Measurements from ENCODE around the gene AHRR. TPM values are rescaled to one million over a fixed set of nuclear protein-coding genes. Genes with fewer than 3 reads are reported as not detected.

AHRR gene
- total RNA-seq, 1 donor from 2014 or later: 1.4 TPM

DNA sequence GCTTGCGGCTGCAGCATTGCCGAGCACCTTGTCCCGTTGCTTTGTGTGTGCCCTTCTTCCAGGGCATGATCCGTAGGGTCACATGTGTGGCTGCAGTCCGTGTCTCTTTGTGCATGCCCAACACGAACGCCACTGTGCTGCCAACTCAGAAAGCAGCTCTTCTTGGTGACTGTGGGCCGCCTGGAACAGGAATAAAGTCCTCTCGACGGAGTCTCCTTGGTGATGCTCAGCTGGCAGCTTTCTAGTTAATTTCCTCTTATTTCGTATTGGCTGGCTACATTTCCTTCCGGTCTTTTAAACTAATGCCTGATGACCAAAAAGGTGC, 127.2 kb downstream of the AHRR start:
- no peak overlapping the region for H3K27ac ChIP-seq (replicated peaks)
- no peaks in the 10 kb centered on the region for H3K27me3 ChIP-seq (ENCODE audit: low read depth)
- intact Hi-C loops (cut with micrococcal nuclease): no loop called here
- H3K4me1 ChIP-seq: peaks cover 14% of the 10 kb centered on the region
- H3K4me3 ChIP-seq: no peak overlapping the region
- DNase-seq: no peak
- TF ChIP-seq, protein P1, sequence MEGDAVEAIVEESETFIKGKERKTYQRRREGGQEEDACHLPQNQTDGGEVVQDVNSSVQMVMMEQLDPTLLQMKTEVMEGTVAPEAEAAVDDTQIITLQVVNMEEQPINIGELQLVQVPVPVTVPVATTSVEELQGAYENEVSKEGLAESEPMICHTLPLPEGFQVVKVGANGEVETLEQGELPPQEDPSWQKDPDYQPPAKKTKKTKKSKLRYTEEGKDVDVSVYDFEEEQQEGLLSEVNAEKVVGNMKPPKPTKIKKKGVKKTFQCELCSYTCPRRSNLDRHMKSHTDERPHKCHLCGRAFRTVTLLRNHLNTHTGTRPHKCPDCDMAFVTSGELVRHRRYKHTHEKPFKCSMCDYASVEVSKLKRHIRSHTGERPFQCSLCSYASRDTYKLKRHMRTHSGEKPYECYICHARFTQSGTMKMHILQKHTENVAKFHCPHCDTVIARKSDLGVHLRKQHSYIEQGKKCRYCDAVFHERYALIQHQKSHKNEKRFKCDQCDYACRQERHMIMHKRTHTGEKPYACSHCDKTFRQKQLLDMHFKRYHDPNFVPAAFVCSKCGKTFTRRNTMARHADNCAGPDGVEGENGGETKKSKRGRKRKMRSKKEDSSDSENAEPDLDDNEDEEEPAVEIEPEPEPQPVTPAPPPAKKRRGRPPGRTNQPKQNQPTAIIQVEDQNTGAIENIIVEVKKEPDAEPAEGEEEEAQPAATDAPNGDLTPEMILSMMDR (IDR thresholded peaks at IDR 0.05; ENCODE audit: borderline replicate concordance): no peak
- peaks cover 24% of the 10 kb centered on the region for H3K9me3 ChIP-seq (replicated peaks)
- peaks cover 69% of the 10 kb centered on the region for H3K36me3 ChIP-seq

DNA sequence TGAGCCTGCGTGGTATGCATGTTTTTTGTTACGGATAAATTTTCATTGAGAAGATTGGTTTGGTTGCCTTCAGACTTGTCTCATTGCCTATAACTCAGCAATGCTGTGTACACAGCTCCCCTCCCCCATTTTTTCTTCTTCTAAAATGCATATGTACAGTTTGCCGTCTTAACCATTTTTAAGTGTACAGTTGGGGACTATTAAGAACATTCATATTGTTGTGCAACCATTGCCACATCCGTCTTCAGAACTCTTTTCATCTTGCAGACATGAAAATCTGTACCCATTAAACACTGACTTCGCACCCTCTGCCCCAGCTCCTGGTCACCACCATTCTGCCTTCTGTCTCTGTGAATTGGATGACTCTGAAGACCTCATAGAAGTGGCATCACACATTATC, 127.6 kb downstream of the AHRR start:
- H3K36me3 ChIP-seq: peaks cover 74% of the 10 kb centered on the region

DNA sequence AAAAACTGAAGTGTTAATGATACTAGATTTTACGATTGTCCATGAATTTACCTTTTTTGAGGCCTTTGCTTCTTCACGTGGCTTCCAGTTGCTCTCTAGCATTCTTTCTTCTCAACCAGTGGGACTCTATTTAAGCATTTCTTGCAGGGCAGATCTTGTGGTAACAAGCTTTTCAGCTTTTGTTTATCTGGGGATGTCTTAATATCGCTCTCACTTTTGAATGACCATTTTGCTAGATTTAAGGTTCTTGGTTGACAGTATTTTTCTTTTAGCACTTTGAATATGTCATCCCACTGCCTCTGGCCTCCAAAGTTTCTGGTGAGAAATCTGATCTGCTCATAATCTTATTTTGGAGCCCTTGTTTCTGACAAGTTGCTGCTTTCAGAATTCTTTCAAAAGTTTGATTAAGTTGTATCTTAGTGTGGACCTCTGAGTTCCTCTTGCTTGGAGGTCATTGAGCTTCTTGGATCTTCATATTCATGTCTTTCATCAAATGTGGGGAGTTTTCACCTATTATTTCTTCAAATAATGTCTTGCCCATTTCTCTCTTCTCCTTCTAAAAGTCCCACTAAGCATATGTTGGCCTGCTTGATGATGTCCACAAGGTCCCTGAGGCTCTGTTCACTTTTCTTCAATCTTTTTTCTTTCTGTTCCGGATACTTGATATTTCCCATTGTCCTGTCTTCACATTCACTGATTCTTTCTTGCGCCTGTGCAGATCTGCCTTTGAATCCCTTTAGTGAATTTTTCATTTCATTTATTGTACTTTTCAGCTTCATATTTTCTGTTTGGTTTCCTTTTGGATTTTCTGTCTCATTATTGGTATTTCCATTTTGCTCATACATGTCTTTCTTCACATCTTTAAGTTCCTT, 130.3 kb downstream of the AHRR start:
- TF ChIP-seq, protein P1 (IDR thresholded peaks at IDR 0.05; ENCODE audit: borderline replicate concordance): no peak
- no peak for DNase-seq
- H3K4me3 ChIP-seq: no peak overlapping the region
- peaks cover 24% of the 10 kb centered on the region for H3K9me3 ChIP-seq (replicated peaks)
- intact Hi-C loops (cut with micrococcal nuclease): no loop called here
- peaks cover 6% of the 10 kb centered on the region for H3K4me1 ChIP-seq
- H3K27ac ChIP-seq (replicated peaks): no peak overlapping the region
- H3K36me3 ChIP-seq: peaks cover 98% of the 10 kb centered on the region
- no peaks in the 10 kb centered on the region for H3K27me3 ChIP-seq (ENCODE audit: low read depth)

More for the DNA sequence above, 127.6 kb downstream of the AHRR start:
- Histone ChIP-seq H3K27ac (replicated peaks) (no peak overlapping the region), H3K4me1 (peaks cover 10% of the 10 kb centered on the region), H3K4me3 (no peak overlapping the region), H3K9me3 (replicated peaks) (peaks cover 24% of the 10 kb centered on the region), H3K27me3 (ENCODE audit: low read depth) (no peaks in the 10 kb centered on the region)
- TF ChIP-seq, protein P1 (IDR thresholded peaks at IDR 0.05; ENCODE audit: borderline replicate concordance): no peak
- DNase-seq: no peak
- intact Hi-C loops (cut with micrococcal nuclease): no loop called here

DNA sequence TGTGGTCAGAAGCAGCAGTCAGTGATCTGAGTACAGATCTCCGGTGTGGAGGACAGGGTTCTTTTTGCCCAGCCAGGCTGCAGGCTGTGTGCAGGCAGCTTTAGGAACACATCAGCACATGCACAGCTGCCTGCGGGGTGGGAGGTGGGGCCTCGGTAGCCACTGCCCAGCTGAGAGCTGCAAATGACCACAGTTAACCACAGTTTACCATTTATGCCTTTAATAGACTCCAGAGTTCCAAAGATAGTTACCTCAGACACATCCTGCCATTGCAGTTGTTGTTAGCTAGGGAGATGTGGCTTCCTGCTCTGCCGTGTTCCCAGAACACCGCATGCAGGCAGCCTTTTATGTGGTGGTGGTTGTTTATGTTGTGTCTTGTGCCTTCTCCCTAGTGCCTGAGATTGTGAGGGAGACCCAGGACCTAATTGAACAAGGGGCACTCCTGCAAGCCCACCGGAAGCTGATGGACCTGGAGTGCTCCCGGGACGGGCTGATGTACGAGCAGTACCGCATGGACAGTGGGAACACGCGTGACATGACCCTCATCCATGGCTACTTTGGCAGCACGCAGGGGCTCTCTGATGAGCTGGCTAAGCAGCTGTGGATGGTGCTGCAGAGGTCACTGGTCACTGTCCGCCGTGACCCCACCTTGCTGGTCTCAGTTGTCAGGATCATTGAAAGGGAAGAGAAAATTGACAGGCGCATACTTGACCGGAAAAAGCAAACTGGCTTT, 131.6 kb downstream of the AHRR start:
- H3K4me3 ChIP-seq: no peak overlapping the region
- no peak overlapping the region for H3K27ac ChIP-seq (replicated peaks)
- intact Hi-C loops (cut with micrococcal nuclease): no loop called here
- H3K9me3 ChIP-seq (replicated peaks): peaks cover 24% of the 10 kb centered on the region
- peaks cover 98% of the 10 kb centered on the region for H3K36me3 ChIP-seq
- DNase-seq: peak; percentile 9
- no peaks in the 10 kb centered on the region for H3K27me3 ChIP-seq (ENCODE audit: low read depth)
- peaks cover 6% of the 10 kb centered on the region for H3K4me1 ChIP-seq
- TF ChIP-seq, protein P1 (IDR thresholded peaks at IDR 0.05; ENCODE audit: borderline replicate concordance): no peak

DNA sequence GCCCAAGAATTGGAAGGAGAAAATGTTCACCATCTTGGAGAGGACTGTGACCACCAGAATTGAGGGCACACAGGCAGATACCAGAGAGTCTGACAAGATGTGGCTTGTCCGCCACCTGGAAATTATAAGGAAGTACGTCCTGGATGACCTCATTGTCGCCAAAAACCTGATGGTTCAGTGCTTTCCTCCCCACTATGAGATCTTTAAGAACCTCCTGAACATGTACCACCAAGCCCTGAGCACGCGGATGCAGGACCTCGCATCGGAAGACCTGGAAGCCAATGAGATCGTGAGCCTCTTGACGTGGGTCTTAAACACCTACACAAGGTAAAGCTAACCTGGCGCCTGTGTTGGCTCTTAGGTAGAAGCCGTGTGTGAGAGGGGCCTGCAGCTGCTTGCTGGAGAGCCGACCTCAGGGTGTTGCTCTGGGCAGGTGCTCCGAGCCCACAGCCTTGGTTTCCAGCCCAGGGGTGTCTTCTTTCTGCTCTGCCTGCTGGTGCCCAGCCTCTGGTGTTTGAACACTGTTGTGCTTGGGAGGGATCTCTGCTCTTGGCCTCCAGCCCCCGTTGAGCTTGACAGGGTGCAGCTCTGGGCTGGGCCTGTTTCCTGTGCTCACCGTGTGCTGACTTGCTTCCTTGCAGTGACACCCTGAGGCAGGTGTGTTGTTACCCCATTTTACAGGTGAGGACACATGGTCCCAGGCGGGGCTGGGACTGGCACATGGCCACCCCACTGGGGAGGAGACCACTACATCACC, 132.4 kb downstream of the AHRR start:
- intact Hi-C loops (cut with micrococcal nuclease): no loop called here
- peaks cover 98% of the 10 kb centered on the region for H3K36me3 ChIP-seq
- H3K27ac ChIP-seq (replicated peaks): no peak overlapping the region
- no peaks in the 10 kb centered on the region for H3K27me3 ChIP-seq (ENCODE audit: low read depth)
- DNase-seq: peak; percentile 11
- H3K4me1 ChIP-seq: no peaks in the 10 kb centered on the region
- peaks cover 24% of the 10 kb centered on the region for H3K9me3 ChIP-seq (replicated peaks)
- TF ChIP-seq, protein P1 (IDR thresholded peaks at IDR 0.05; ENCODE audit: borderline replicate concordance): no peak
- H3K4me3 ChIP-seq: no peak overlapping the region
